Stimulated activated CD8-positive, alpha-beta memory T cell treated with anti-CD3 and anti-CD28 coated beads, Interleukin-7, amount 100 ng/mL, for 24 hours (primary cell): ENCODE results near the gene ARFGEF3.
"Not testable (repeated sequence)": the region's sequence is repeated elsewhere in the genome, so short reads cannot be mapped to it uniquely, and the experiment has no call there.

ENCODE experiments used
- DNase-seq: peaks from one replicate; pipeline ENCODE4 v3.0.0-alpha.2; 2020; ENCODE audit warnings: low read depth

Gene ARFGEF3

GRCh38 chr6:138346302-138347195 lies 184.8 kb downstream of the ARFGEF3 start:
- no peak for DNase-seq

- DNase-seq, result no peak
Observed at GRCh38 chr6:138347864-138348263, 186.1 kb downstream of the ARFGEF3 start.

GRCh38 chr6:138349891-138350290 lies 188.2 kb downstream of the ARFGEF3 start:
- no peak for DNase-seq

- no peak for DNase-seq
Observed at GRCh38 chr6:138357928-138358327, 196.2 kb downstream of the ARFGEF3 start.

GRCh38 chr6:138368684-138369083 lies 206.9 kb downstream of the ARFGEF3 start:
- not testable (repeated sequence) for DNase-seq

GRCh38 chr6:138370631-138371451 lies 209.1 kb downstream of the ARFGEF3 start:
- no peak for DNase-seq

- no peak for DNase-seq
Observed at GRCh38 chr6:138371452-138371711, 209.6 kb downstream of the ARFGEF3 start.

GRCh38 chr6:138371720-138372119 lies 210.0 kb downstream of the ARFGEF3 start:
- DNase-seq, result no peak

GRCh38 chr6:138372711-138373463 lies 211.1 kb downstream of the ARFGEF3 start:
- DNase-seq, result no peak

- DNase-seq, result no peak
Observed at GRCh38 chr6:138374230-138374629, 212.5 kb downstream of the ARFGEF3 start.

GRCh38 chr6:138374815-138375214 lies 213.1 kb downstream of the ARFGEF3 start:
- DNase-seq, result no peak

GRCh38 chr6:138377042-138377441 lies 215.3 kb downstream of the ARFGEF3 start:
- DNase-seq, result no peak

- DNase-seq, result no peak
Observed at GRCh38 chr6:138377844-138378243, 216.1 kb downstream of the ARFGEF3 start, which contains the start of gene SMIM28. Gene SMIM28, plus strand, starts transcription at chr6:138377905. Its CDS starts 168 bp downstream, at chr6:138378073.

GRCh38 chr6:138378463-138378862 lies 216.7 kb downstream of the ARFGEF3 start:
- no peak for DNase-seq

- no peak for DNase-seq
Observed at GRCh38 chr6:138382498-138383265, 220.9 kb downstream of the ARFGEF3 start.

- no peak for DNase-seq
Observed at GRCh38 chr6:138383776-138384175, 222.0 kb downstream of the ARFGEF3 start.

GRCh38 chr6:138386897-138387296 lies 225.2 kb downstream of the ARFGEF3 start:
- no peak for DNase-seq

GRCh38 chr6:138387577-138388368 lies 226.0 kb downstream of the ARFGEF3 start:
- DNase-seq, result no peak

- no peak for DNase-seq
Observed at GRCh38 chr6:138389551-138389950, 227.8 kb downstream of the ARFGEF3 start.
